A549 (cell line): Measurements from ENCODE around the gene C19orf73.

Source experiments
- BHLHE40 ChIP-seq: IDR thresholded peaks from 2 replicates; pipeline ENCODE4 v1.6.1; 2012; ENCODE audit warnings: low read depth, low read length, inconsistent platforms
- CBX8 ChIP-seq: fragments of 200-600 bp; sonication (generic); IDR thresholded peaks from 2 replicates; pipeline ENCODE4 v1.6.1; 2016
- CTCF ChIP-seq: fragments of >200 bp; sonication (Bioruptor Twin); formaldehyde crosslinking; IDR thresholded peaks from 3 replicates; pipeline ENCODE4 v1.5.1; 2016
- ELK1 ChIP-seq: fragments of 150-350 bp; IDR thresholded peaks from 2 replicates; pipeline ENCODE4 v1.6.1; 2014; ENCODE audit warnings: low read depth, mild to moderate bottlenecking, low read length
- EP300 ChIP-seq, 2 experiments: fragments of >200 bp; sonication (Bioruptor Twin); formaldehyde crosslinking; IDR thresholded peaks; 2 replicates in 1 of 2; 3 replicates in 1 of 2; pipeline ENCODE4 v1.6.1; 2016 to 2017
- MAX ChIP-seq: IDR thresholded peaks from 2 replicates; pipeline ENCODE4 v1.6.1; 2012
- MAZ ChIP-seq: fragments of 150-350 bp; IDR thresholded peaks from 2 replicates; pipeline ENCODE4 v1.6.1; 2014; ENCODE audit warnings: antibody characterized with exemption, low read depth, low read length, borderline replicate concordance
- NR3C1 ChIP-seq: fragments of >200 bp; sonication (Bioruptor Twin); formaldehyde crosslinking; IDR thresholded peaks from 3 replicates; pipeline ENCODE4 v1.6.1; 2017
- PHF8 ChIP-seq: fragments of 200-600 bp; sonication (generic); IDR thresholded peaks from 2 replicates; pipeline ENCODE4 v1.6.1; 2016; ENCODE audit warnings: low read depth, mild to moderate bottlenecking, antibody characterized with exemption, moderate library complexity, borderline replicate concordance
- RAD21 ChIP-seq, 2 experiments: fragments of >200 bp in 1 of 2; sonication (Bioruptor Twin) in 1 of 2; formaldehyde crosslinking in 1 of 2; IDR thresholded peaks in 1 of 2; conservative IDR thresholded peaks in 1 of 2; 2 replicates in 1 of 2; 3 replicates in 1 of 2; pipeline ENCODE4 v1.6.1; 2012 to 2018; ENCODE audit warnings: inconsistent platforms in 1 of 2
- RCOR1 ChIP-seq: fragments of 150-350 bp; IDR thresholded peaks from 2 replicates; pipeline ENCODE4 v1.6.1; 2014; ENCODE audit warnings: antibody characterized with exemption, low read length, low read depth
- RFX5 ChIP-seq: fragments of 450-650 bp; IDR thresholded peaks from 2 replicates; pipeline ENCODE4 v1.7.1; 2014; ENCODE audit warnings: antibody characterized with exemption, mild to moderate bottlenecking, moderate library complexity
- ZNF302 ChIP-seq: fragments of 250-450 bp; sonication (Bioruptor Pico); IDR thresholded peaks from 2 replicates; pipeline ENCODE4 v1.9.0; 2021; ENCODE audit warnings: inconsistent platforms, mild to moderate bottlenecking, moderate library complexity

GRCh38 chr19:49165865-49166301 is 46.9 kb upstream of the C19orf73 start:
- TF ChIP-seq ZNF302 (CRISPR knock-in tag): no peak
- TF ChIP-seq EP300 (IDR thresholded peaks at IDR 0.05): no peak
- no peak for TF ChIP-seq MAX
- TF ChIP-seq NR3C1: no peak
- TF ChIP-seq RAD21 (conservative IDR thresholded peaks at IDR 0.05 in 1 of 2, IDR thresholded peaks at IDR 0.05 in 1 of 2): no peak
- TF ChIP-seq BHLHE40: no peak
- no peak for TF ChIP-seq PHF8
- no peak for TF ChIP-seq MAZ
- no peak for TF ChIP-seq RCOR1
- no peak for TF ChIP-seq CBX8
- no peak for TF ChIP-seq ELK1
- no peak for TF ChIP-seq CTCF
- no peak for TF ChIP-seq RFX5
